ENCODE data around the gene ZNF800. TPM values are rescaled to one million over a fixed set of nuclear protein-coding genes. Genes with fewer than 3 reads are reported as not detected.

The ZNF800 gene
- total RNA-seq, 1 donor from 2014 or later, result 39.2 TPM

DNA sequence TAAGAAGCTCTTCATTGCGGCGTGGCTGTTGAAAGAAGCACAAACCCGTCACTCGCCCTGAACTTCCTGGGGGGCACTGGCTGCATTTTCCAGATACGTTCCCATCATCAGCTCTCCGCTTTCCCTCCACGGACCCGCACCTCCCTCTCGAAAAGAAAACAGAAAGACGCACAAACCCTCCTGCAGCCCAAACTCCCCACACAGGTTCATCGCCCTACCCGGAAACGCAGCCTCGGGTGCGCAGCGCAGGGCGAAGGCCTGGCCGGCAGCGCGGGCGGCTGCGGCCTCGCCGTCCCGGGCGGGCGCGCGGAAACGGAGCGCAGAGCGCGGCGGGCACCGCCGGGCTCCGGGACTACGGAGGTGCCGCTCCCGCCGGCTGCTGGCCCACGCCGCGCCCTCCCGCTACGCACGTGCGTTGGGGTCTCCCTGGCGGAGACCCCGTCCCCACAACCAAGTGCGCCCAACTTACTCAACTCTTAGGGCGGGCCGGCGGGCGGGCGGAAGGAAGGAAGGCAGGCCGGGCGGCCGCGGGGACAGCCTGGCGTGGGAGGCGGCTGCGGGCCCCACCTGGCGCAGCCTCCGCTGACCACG lies 822 bp downstream of the ZNF800 start:
- ATAC-seq (no peak), DNase-seq (ENCODE audit: low spot score) (no peak)
- intact Hi-C loops (cut with DNase I), result no loop called here

DNA sequence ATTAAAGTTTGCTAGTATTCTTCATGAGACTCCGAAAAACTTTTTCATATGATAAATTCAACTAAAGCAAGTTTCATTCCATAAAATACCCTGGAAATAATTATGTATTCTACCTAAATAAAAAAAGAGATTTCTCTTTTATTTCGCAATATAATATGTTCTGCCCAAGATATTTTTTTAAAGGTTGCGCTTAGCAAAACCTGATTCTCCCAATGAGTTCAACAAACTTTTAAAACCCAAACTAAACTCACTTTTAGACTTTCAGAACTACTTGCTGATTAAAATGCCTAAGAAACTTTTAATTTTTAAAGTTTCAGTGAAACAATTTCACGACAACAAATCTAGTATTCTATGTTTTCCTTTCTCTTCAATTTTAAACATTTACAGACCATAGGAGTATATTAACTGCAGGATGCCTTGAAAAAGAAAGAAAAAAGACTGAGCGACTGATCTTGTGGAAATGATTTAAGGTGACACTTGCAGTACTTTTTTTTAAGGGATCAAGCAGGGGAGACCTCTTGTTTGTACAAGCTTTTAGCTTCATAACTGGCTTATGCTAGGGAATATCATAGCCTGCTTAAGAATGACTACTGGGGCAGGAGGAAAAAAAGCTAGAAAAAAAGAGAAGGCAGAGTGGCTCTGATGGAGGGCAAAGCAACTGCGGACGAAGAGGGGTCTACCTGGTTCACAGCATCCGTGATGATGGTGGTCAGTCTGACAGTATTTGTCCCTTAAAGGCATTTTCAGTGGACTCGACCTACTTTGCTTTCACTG lies 1.5 kb downstream of the ZNF800 start:
- intact Hi-C loops (cut with DNase I), result no loop called here

DNA sequence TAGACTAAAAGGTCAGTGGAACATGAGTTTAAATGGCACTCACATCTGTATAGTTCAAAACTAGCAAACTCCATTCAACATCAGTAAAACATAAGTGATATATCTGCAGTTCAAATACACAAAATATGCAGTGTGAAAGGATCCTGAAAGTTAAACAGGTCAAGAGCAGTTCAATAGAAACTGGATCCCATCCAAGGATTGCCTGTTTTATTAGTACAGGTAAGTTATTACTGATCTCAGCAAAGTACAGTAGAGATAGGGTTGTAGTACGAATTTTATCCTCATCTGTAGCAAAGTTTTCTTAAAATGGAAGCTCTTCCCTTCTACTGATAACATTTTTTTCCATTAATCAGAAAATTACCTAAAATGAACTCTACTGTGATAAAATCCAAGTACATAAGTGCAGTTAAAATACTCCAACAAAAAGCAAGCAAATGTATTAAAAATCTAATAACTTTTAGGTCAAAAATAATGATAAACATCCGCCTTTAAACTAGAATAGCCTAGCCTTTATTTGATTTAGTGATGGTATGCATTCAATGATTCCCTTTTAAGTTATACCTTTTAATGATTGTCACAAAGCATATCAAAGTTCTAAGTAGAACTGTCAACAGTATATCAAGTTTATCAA lies 2.2 kb downstream of the ZNF800 start:
- ATAC-seq (no peak), DNase-seq (ENCODE audit: low spot score) (no peak)
- intact Hi-C loops (cut with DNase I), result no loop called here

More for the DNA sequence above, 1.5 kb downstream of the ZNF800 start:
- no peak for DNase-seq (ENCODE audit: low spot score)
- ATAC-seq, result no peak

DNA sequence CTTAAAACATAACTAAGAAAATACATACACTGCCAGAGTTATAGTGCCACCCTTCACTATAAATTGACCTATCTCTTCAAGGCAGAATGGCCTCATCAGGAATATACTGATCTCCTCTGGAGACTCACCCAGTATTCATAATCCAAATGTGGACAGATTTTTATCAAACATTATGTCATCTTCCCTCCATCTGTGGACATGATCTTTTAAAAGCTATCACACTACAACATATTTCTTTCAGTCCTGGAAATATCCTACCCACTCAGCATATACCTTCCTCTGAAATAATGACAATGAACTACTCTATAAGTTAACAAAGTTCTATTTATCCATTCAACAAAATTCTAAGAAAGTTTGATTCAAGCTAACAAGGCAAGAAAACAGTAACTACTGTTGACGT lies 3.2 kb downstream of the ZNF800 start:
- intact Hi-C loops (cut with DNase I), result no loop called here
- DNase-seq (ENCODE audit: low spot score), result no peak
- no peak for ATAC-seq

DNA sequence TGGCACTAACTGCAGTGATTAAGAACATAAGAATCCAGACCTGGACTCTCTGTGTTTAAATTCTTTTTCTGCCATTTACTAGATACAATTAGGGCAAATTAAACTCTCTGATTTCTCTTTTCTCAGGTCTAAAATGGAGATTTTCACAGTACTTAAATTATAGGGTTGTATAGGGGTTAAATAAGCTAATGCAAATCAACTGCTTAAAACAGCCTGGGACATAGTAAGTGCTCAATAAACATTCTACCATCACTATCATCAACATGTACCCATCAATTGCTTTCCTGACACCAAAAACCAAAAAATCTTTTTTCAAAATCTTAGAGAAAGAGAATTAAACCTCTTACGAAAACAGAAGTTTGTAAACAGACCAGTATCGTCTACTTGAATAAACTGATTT lies 4.5 kb downstream of the ZNF800 start:
- ATAC-seq (no peak), DNase-seq (ENCODE audit: low spot score) (no peak)
- intact Hi-C loops (cut with DNase I), result no loop called here

DNA sequence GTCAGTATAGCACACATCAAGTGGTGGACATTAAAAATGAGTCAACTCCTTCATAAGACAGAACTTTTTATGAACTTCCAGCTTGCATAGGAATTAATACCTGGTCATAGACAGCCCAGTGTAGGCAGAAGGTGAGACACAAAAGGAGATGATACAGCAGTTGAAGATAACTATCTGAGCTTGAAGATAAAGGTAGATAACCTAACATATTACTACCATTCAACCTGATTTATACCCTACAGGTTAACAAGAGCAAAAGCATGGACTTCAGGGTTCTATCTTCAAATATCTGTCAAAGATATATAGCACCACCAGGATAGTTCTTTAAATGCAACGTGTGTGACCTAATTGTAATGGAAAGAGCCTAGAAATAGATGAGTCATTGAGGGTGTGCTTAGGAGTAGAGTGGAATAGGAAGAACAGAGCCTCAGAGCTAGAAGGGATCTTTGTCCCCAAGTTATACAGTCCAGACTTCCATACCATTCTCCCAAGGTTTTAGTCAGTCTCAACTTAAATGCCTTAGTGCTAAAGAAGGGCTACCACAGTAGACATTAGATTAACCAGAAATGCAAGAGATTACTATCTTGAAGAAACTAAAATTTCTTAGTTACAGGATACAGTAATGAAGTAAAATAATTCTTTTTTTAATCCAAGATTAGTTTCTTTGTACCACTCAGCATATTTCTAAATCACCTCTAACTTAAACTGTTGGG lies 9.2 kb downstream of the ZNF800 start:
- no peak for ATAC-seq
- intact Hi-C loops (cut with DNase I), result no loop called here
- no peak for DNase-seq (ENCODE audit: low spot score)

DNA sequence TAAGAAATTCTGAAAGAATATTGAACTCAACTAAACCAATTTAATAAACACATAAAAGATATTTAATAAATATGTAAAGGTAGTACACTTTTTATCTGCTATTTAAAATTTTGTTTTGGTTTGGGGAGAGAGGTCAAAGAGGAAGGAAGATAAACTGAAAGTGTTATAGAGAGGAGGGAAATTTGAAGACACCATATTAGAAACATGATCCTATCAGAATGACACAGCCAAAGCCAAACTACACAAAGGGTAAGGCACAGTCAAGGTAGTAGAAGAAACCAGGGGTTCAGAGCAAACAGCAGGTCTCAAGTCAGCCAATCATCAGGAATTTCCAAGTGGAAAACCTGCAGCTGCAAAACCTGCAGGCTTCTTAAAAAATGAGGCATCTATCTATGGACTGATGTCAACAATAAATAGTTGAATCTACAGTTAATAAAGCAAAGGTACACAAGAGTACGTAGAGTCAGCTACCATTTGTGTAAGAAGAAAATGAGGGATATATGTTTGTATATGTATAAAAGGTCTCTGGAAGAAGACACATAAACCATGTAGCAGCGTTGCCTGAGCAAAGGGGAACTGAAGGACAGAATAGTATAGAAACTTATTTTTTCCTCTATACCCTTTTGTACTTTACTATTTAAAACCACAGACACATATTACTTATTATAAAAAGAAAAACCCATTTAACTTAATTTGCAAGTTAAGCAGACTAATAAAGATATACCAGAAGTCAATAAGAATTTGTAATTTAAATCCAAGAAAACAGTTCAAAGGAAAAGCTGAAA lies 10.0 kb downstream of the ZNF800 start:
- ATAC-seq (no peak), DNase-seq (ENCODE audit: low spot score) (no peak)
- intact Hi-C loops (cut with DNase I), result no loop called here

DNA sequence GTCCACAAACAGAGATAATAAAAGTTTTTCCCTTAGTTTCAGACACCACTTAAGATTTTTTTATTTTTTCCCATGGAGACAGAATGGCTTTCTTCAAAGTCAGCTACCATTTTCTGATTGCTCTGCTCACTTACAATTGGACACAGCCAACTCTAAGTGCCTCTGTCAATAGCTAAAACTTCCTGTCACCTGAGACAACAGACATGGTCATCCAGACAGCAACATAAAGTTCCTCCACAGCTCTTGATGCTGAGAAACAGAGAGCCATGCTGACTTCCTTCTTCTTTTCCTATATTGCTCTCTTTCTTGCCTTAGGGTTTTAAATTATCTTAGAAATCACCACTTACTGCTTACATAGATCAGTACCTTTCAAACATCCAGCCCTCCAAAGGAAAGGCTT lies 12.0 kb downstream of the ZNF800 start:
- intact Hi-C loops (cut with DNase I), result no loop called here
- ATAC-seq (no peak), DNase-seq (ENCODE audit: low spot score) (no peak)

DNA sequence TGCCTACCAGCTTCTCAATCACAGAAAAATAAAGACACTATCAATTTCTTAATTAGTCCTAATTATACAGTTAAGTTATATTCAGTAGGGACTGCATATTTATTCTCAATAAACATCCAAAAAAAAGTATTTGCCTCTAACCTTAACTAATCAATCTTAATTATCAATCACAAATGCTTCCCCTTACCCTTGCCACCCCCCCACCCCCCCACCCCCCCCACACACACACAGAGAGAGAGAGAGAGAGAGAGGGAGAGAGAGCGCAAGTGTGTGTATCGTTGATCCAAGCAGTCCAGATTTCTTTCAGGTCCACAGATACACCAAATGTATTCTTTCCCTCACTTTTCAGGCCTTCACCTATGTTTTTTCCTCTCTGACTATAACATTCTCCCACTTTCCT lies 12.9 kb downstream of the ZNF800 start:
- DNase-seq (ENCODE audit: low spot score) (no peak), ATAC-seq (no peak)
- intact Hi-C loops (cut with DNase I), result no loop called here

DNA sequence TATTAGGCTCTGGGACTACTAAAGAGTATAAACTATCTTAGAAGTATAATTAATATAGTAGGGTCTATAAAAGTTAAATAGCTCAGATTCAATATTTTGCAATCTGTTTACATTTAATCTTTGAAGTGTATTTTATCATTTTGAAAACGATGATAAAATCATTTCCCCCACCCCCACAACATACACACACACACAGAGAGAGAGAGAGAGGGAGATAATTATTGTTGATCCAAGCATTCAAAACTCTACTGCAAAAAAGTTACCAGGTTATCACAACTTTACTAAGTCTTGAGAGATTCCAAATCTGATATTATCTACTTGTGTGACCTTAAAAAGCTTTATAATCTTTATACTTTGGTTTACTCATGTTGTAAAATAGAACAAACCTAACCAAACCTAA lies 14.0 kb downstream of the ZNF800 start:
- DNase-seq (ENCODE audit: low spot score) (no peak), ATAC-seq (no peak)
- intact Hi-C loops (cut with DNase I), result no loop called here

DNA sequence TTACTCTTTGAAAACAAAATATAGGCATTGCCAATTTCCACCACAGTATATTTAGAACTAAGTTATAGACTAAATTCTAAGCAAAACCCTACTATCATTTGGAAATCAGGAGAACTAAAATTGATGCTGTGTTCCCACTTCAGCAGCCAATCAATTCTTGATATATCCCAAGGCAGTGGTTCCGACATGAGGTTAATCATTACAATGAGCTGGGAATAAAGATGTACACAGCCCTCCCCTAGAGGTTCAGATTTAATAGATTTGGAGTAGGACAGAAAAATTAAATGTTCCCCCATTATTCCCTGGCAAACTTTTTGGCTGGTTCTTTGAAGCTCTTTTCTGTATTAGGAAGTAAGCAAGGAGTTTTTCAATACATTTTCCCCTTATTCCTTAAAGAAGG lies 15.1 kb downstream of the ZNF800 start:
- no peak for ATAC-seq
- DNase-seq (ENCODE audit: low spot score), result no peak
- intact Hi-C loops (cut with DNase I), result no loop called here

DNA sequence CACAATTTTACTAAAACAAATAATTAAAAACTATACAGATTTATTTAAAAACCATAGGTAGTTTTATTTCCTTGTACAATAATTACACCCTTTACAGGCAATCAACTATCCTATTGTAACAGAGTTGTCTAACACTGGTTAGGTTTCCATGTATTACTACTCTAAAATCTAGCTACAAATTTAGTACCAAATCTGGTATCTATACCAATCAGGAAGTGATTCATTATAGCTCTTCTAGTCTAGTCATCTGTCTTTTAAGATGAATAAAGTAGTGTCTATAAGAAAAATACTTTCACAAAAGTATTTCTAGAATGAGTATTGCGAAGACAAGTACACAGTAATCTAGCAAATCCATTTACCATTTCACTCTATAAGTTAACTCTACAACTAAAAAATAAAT lies 16.9 kb downstream of the ZNF800 start:
- DNase-seq (ENCODE audit: low spot score) (no peak), ATAC-seq (no peak)
- intact Hi-C loops (cut with DNase I), result no loop called here

DNA sequence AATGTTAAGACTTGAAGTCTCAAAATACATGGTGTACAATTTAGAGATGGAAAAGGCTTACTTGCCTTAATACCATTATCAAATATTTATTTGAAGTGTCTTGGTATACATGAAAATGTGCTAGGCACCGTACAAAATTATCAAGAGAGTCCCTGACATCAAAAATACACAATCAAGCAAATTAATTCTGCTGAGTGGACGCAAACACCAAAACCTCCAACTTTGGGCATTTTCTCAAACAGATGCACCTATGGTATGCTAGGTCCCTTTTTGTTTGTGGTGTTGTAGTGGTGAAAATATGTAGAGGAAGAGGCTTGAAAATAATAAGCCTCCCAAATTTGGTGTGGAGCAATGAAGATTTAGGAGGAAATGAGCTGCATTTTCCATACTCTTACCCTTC lies 24.8 kb downstream of the ZNF800 start:
- intact Hi-C loops (cut with DNase I), result no loop called here
- no peak for DNase-seq (ENCODE audit: low spot score)
- ATAC-seq, result no peak

DNA sequence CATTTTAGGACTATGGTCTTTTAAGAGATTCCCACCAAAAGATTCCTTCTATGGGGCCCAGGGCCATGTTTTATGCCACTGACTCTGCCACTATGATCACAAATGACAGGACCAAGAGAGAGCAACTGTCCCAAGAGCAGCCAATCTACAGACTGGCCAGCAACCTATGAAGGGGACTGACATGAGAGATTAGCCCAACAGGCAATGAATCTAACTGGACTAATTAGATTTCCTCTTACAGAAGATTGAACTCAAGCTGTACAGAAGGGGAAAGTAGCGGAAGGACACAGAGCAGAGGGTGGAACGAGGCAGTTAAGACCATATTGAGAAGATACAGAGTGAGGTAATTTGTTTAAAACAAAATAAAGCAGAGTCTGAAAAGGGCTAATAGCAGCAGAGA lies 25.8 kb downstream of the ZNF800 start:
- no peak for DNase-seq (ENCODE audit: low spot score)
- ATAC-seq, result no peak
- intact Hi-C loops (cut with DNase I), result no loop called here

DNA sequence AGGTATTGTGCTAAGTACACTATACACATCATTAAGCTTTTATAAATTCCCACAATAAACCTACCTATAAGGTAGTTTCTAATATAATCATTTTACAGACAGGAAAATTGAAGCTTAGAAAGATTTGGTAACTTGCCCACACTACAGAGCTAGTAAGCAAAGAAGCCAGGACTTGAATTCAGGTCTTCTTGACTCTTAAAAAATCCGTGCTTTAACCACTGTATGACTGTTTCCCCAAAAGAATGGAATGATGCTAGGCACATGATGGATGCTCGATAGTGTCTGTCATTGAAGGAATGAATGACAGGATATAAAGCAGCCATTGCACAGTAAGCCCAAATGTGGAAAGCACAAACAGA lies 26.6 kb downstream of the ZNF800 start:
- no peak for DNase-seq (ENCODE audit: low spot score)
- intact Hi-C loops (cut with DNase I), result no loop called here
- ATAC-seq, result no peak

DNA sequence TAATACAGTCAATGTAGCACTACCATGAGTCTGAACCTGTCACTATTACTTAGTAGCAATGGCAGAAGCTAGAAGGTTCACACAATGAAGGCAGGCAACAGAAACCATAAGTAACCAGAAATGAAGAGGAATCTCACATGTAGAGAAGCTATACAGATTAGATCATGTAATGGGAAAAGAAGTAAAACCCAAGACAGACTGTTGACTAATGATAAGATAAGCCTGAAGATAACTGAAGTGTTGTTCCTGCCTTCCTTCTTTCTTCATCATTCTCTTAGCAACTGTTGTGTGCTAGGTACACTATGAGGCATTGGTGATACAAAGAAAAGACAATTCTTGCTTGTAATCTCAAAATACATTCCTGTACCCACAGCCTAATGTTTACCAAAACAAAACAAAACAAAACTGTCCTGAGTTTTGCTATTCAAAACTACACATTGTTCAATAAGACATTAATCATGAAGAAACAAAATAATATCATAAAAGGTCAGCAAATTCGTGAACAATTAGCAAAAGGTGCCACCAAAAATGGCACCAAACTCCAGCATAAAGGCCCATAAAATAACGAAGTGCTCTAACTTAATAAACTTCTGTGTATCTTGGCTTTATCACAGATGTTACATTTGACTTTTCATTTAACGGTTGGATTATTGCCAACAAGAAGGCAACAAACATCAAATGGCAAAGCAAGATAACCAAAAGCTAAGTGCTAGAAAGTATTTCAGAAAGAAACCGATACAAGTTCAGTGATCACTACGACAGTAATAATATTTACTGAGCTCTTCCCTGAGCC lies 27.1 kb downstream of the ZNF800 start:
- no peak for ATAC-seq
- DNase-seq (ENCODE audit: low spot score), result no peak
- intact Hi-C loops (cut with DNase I), result no loop called here

DNA sequence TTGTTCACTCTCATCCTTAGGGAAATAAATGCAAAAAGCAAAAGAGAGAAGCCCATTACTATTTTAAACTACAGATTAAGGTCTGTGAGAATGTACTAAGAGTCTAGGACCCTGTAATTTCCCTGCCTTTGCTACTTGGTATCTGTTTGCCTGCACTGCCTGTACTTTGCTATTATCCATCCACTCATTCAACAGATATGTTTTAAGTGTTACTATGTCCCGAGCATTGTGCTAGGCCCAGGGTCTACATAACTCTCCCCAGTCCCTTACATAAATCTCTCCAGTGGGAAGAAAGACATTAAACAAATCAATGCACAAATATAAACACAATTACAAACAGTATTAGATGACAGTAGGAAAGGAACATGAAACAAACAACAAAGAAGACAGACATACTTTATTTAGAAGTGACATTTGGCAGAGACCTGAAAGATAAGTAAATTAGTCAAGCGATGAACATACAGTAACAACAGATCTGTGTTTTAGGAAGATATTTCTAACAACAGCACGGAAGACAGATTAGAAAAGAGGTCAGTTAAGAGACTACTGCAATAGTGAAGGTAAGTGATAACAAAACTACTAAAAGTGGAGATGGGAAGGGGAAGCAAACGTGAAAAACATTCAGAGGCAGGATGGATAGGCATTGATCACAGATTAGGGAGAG lies 30.0 kb downstream of the ZNF800 start:
- intact Hi-C loops (cut with DNase I), result no loop called here
- DNase-seq (ENCODE audit: low spot score) (no peak), ATAC-seq (no peak)

DNA sequence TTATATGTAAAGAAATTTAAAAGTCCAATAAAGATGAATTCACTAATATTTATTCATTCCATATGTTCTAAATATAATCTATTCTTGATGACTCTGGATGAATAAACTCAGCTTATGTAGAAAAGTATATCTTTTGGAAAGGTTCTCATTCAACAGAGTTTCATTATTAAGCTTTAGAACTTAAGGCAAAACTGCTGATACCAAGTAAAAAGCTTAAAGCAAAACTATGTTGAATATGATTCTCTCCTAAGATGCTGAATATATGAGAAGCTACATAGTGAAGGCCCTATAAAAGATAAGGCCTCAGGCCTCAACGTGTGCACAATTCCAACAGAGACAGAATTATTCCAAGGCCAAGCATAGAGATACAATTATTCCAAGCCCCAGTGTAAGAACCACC lies 30.8 kb downstream of the ZNF800 start:
- DNase-seq (ENCODE audit: low spot score), result no peak
- intact Hi-C loops (cut with DNase I), result no loop called here
- ATAC-seq, result no peak
